ENCODE results near the gene MAP2K5.

MAP2K5 gene

DNA sequence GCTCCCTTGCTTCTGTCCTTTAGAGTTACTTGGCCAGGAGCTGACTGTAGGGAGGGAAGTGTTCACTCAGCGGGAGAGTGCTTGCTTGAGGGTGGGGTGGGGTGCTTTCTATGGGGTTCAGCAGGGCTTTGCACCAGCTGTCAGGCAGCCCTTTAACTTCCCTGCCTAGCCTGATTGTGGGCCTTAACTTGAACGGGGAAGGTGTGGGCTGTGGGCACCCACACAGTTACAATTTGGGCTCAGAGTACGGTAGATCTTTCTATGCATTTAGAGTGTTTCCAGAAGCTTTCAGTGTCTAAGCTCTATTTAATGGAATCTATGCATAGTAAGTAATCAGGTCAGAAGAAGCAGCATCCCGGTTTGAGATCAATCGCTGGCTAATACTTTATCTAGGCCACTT lies 234.6 kb downstream of the MAP2K5 start:
- Histone ChIP-seq H3K27ac (ENCODE audit: extremely low read depth, low read depth, low read length) (no peak overlapping the region), H3K36me3 (ENCODE audit: control insufficient read depth in 2 of 2, insufficient read depth in 1 of 2, low read length in 2 of 2) (no peaks in the 10 kb centered on the region), H3K4me3 (ENCODE audit: low read depth, low read length) (no peak overlapping the region), H3K9me3 (ENCODE audit: control insufficient read depth, insufficient read depth, low read depth, low read length) (no peaks in the 10 kb centered on the region), H3K4me1 (ENCODE audit: control insufficient read depth, insufficient read depth, low read length) (peaks cover 37% of the 10 kb centered on the region)
- POLR2A ChIA-PET: no interaction called here
- TF ChIP-seq, protein P1, sequence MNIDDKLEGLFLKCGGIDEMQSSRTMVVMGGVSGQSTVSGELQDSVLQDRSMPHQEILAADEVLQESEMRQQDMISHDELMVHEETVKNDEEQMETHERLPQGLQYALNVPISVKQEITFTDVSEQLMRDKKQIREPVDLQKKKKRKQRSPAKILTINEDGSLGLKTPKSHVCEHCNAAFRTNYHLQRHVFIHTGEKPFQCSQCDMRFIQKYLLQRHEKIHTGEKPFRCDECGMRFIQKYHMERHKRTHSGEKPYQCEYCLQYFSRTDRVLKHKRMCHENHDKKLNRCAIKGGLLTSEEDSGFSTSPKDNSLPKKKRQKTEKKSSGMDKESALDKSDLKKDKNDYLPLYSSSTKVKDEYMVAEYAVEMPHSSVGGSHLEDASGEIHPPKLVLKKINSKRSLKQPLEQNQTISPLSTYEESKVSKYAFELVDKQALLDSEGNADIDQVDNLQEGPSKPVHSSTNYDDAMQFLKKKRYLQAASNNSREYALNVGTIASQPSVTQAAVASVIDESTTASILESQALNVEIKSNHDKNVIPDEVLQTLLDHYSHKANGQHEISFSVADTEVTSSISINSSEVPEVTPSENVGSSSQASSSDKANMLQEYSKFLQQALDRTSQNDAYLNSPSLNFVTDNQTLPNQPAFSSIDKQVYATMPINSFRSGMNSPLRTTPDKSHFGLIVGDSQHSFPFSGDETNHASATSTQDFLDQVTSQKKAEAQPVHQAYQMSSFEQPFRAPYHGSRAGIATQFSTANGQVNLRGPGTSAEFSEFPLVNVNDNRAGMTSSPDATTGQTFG (tag by site-specific recombination; IDR thresholded peaks at IDR 0.05; ENCODE audit: borderline replicate concordance): no peak
- TF ChIP-seq EGR2 (tag by site-specific recombination; IDR thresholded peaks at IDR 0.05; ENCODE audit: low read depth) (0 out of 2 replicates have a peak, but pooled peaks have one; percentile 5), ZFHX2 (tag by site-specific recombination; conservative IDR thresholded peaks at IDR 0.05) (peak; percentile 60), ZNF404 (tag by site-specific recombination; IDR thresholded peaks at IDR 0.05) (no peak), TRIM28 (IDR thresholded peaks at IDR 0.05; ENCODE audit: borderline replicate concordance, low read length) (no peak), ZNF560 (tag by site-specific recombination; IDR thresholded peaks at IDR 0.05; ENCODE audit: borderline replicate concordance) (no peak)
- CTCF ChIA-PET: no interaction called here

DNA sequence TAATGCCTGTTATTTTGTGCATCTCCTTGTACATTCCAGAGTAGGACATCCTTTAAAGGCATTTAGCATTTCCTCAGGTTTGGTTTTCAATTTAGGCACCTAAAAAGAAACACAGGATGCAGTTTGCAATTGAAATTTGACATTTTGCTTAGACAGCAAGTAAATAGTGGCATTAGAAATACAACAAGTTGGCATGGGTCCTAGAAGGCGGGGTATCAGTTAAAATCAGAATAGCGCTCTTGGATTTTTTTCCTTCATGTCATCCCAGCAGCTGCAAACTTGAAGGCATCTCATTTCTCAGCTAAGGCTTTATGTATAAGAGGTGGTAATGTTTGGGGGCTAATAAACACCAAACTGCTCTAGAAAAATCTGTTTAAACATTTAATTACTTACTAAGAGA lies 235.3 kb downstream of the MAP2K5 start:
- TF ChIP-seq, protein P2, sequence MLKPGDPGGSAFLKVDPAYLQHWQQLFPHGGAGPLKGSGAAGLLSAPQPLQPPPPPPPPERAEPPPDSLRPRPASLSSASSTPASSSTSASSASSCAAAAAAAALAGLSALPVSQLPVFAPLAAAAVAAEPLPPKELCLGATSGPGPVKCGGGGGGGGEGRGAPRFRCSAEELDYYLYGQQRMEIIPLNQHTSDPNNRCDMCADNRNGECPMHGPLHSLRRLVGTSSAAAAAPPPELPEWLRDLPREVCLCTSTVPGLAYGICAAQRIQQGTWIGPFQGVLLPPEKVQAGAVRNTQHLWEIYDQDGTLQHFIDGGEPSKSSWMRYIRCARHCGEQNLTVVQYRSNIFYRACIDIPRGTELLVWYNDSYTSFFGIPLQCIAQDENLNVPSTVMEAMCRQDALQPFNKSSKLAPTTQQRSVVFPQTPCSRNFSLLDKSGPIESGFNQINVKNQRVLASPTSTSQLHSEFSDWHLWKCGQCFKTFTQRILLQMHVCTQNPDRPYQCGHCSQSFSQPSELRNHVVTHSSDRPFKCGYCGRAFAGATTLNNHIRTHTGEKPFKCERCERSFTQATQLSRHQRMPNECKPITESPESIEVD (tag by site-specific recombination; IDR thresholded peaks at IDR 0.05): peak; percentile 69
- no peak for TF ChIP-seq ZNF548 (tag by site-specific recombination; IDR thresholded peaks at IDR 0.05)
- no peak for TF ChIP-seq ZNF394 (tag by site-specific recombination; IDR thresholded peaks at IDR 0.05; ENCODE audit: borderline replicate concordance)
- H3K27ac ChIP-seq (ENCODE audit: extremely low read depth, low read depth, low read length): no peak overlapping the region
- no peaks in the 10 kb centered on the region for H3K9me3 ChIP-seq (ENCODE audit: control insufficient read depth, insufficient read depth, low read depth, low read length)
- ChIA-PET CTCF (interaction anchor here (0.6 kb wide), 1 partner anchor 16 kb away, joined by 3 read pairs; no protein-coding TSS in a partner anchor), POLR2A (no interaction called here)
- H3K4me1 ChIP-seq (ENCODE audit: control insufficient read depth, insufficient read depth, low read length): peaks cover 38% of the 10 kb centered on the region
- H3K36me3 ChIP-seq (ENCODE audit: control insufficient read depth in 2 of 2, insufficient read depth in 1 of 2, low read length in 2 of 2): no peaks in the 10 kb centered on the region
- no peak overlapping the region for H3K4me3 ChIP-seq (ENCODE audit: low read depth, low read length)

DNA sequence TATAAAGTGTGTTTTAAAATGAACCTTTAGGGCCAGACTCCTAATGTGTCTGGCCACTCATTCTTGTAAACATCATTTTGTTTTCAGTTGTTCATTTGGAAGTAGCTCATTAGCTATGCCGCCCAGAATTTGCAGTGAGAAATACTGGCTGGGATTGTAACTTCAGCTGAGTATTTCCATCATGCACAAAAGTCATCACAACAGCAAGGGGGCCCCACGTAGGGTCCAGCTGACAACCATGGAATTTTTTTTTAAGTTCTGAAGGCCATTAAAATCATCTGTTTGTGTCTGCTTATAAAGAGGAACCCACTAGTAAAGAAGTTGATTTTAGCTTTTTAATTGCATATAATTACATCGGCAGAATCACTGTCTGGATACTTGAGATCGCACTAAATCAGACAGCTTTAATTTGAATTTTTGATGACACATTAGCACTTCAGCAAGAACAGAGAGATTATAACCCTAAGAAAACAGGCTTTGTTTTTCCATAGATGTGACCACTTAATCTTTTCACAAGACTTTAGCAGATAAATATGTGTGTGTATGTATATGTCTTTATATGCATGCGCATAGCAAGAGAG lies 236.6 kb downstream of the MAP2K5 start:
- TF ChIP-seq ZNF830 (tag by site-specific recombination; IDR thresholded peaks at IDR 0.05; ENCODE audit: low read depth) (no peak), ZNF184 (tag by site-specific recombination; IDR thresholded peaks at IDR 0.05) (peak; percentile 35; the same call in 1 of the 2 replicates), GLIS1 (tag by site-specific recombination; IDR thresholded peaks at IDR 0.05) (peak; percentile 82), SP7 (tag by site-specific recombination; IDR thresholded peaks at IDR 0.05) (peak; percentile 89; the same call in 1 of the 2 replicates), FEZF1 (tag by site-specific recombination; IDR thresholded peaks at IDR 0.05) (peak; percentile 64; the same call in 1 of the 2 replicates), GLI2 (tag by site-specific recombination; IDR thresholded peaks at IDR 0.05; ENCODE audit: borderline replicate concordance, low read depth) (peak; percentile 9; the same call in 1 of the 2 replicates), TCF7L2 (IDR thresholded peaks at IDR 0.05; ENCODE audit: borderline replicate concordance, low read depth, low read length) (0 out of 2 replicates have a peak, but pooled peaks have one; percentile 41), ZNF610 (tag by site-specific recombination; IDR thresholded peaks at IDR 0.05; ENCODE audit: borderline replicate concordance) (no peak)
- TF ChIP-seq, protein P2 (tag by site-specific recombination; IDR thresholded peaks at IDR 0.05): peak; percentile 61
- ChIA-PET CTCF (no interaction called here), POLR2A (no interaction called here)
- Histone ChIP-seq H3K9me3 (ENCODE audit: control insufficient read depth, insufficient read depth, low read depth, low read length) (no peaks in the 10 kb centered on the region), H3K36me3 (ENCODE audit: control insufficient read depth in 2 of 2, insufficient read depth in 1 of 2, low read length in 2 of 2) (no peaks in the 10 kb centered on the region), H3K4me1 (ENCODE audit: control insufficient read depth, insufficient read depth, low read length) (peaks cover 39% of the 10 kb centered on the region), H3K4me3 (ENCODE audit: low read depth, low read length) (no peak overlapping the region), H3K27ac (ENCODE audit: extremely low read depth, low read depth, low read length) (no peak overlapping the region)
